Hindlimb muscle (tissue), 1 donor: Measurements from ENCODE around the gene FOXO1. TPM values are rescaled to one million over a fixed set of nuclear protein-coding genes. Genes with fewer than 3 reads are reported as not detected.

Source experiments
- polyA plus RNA-seq: library from polyadenylated mRNA; unstranded; fragments of 120-200 nt; gene quantifications from one replicate; pipeline ENCODE4 v1.2.1, GENCODE V29; 2013; ENCODE audit not compliant: insufficient read length

FOXO1 gene
- polyA plus RNA-seq, 1 donor = 17.6 TPM

Other genes with a start within 250 kb of the FOXO1 start
- 27.6 TPM for gene MRPS31, start 104.5 kb upstream of the FOXO1 start, polyA plus RNA-seq
- gene SLC25A15, start 123.0 kb upstream of the FOXO1 start, polyA plus RNA-seq = 12.6 TPM